Gastrocnemius medialis (tissue), 4 donors: ENCODE measurements around the gene KISS1. TPM values are rescaled to one million over a fixed set of nuclear protein-coding genes. Genes with fewer than 3 reads are reported as not detected.

Experiments used
- ATAC-seq, 2 donors: fragments of 150-250 bp; one replicate each; pipeline ENCODE4 v1.9.1; 2016
- DNase-seq, 2 donors: peaks; one replicate each; pipeline ENCODE4 v3.0.0-alpha.2; 2019
- H3K27ac ChIP-seq, 4 donors: fragments of 200-600 bp; sonication (generic); 1 replicate in 1 of 4; 2 replicates in 3 of 4; pipeline ENCODE4 v1.5.1; 2016 to 2018; ENCODE audit warnings: mild to moderate bottlenecking in 2 of 4, moderate library complexity in 1 of 4
- H3K27me3 ChIP-seq, 3 donors: fragments of 200-600 bp; sonication (generic) in 2 of 3; 1 replicate in 1 of 3; 2 replicates in 2 of 3; pipeline versions ENCODE4 v1.5.1 to v1.6.0; 2016 to 2019; ENCODE audit warnings: mild to moderate bottlenecking in 1 of 3, moderate library complexity in 1 of 3
- H3K36me3 ChIP-seq, 2 donors: fragments of 200-600 bp; sonication (generic) in 1 of 2; one replicate each; pipeline ENCODE4 v1.5.1; 2017 to 2018
- H3K4me1 ChIP-seq, 2 donors: fragments of 200-600 bp; sonication (generic) in 1 of 2; one replicate each; pipeline ENCODE4 v1.5.1; 2016 to 2017; ENCODE audit warnings: mild to moderate bottlenecking in 2 of 2
- H3K4me3 ChIP-seq, 4 donors: fragments of 200-600 bp; sonication (generic) in 3 of 4; 1 replicate in 1 of 4; 2 replicates in 3 of 4; pipeline ENCODE4 v1.5.1; 2016 to 2019; ENCODE audit warnings: mild to moderate bottlenecking in 2 of 4
- H3K9me3 ChIP-seq, 3 donors: fragments of 200-600 bp; sonication (generic) in 2 of 3; 1 replicate in 1 of 3; 2 replicates in 2 of 3; pipeline ENCODE4 v1.5.1; 2016 to 2019
- CTCF ChIP-seq, 5 experiments: fragments of 450-650 bp in 3 of 5; fragments of 200-600 bp in 2 of 5; sonication (generic) in 2 of 5; IDR thresholded peaks in 4 of 5; conservative IDR thresholded peaks in 1 of 5; 1 replicate in 4 of 5; 2 replicates in 1 of 5; pipeline ENCODE4 v1.5.1; 2016 to 2019; ENCODE audit warnings: antibody characterized with exemption in 5 of 5, mild to moderate bottlenecking in 3 of 5, moderate library complexity in 3 of 5
- POLR2A ChIP-seq, 2 donors: fragments of 450-650 bp; IDR thresholded peaks; one replicate each; pipeline ENCODE4 v1.6.1; 2017; ENCODE audit warnings: antibody characterized with exemption in 2 of 2, mild to moderate bottlenecking in 2 of 2, moderate library complexity in 2 of 2
- in situ Hi-C, 4 donors: fragments of 200-750 bp; cut with MboI; loops; one replicate each; pipeline versions ENCODE4 v1.15.0 to v1.8.0; 2017; ENCODE audit warnings: low sequenced_read_pairs in 4 of 4
- intact Hi-C: fragments of 100-400 bp; cut with DNase I; formaldehyde crosslinking; loops from one replicate; pipeline ENCODE4 v1.15.1; 2023; ENCODE audit warnings: low total_unique reads
- total RNA-seq, 4 donors: library from RNA; depleted of rRNA; stranded (reverse); fragments of >200 nt; gene quantifications; one replicate each; pipeline versions ENCODE4 v1.1.0 to v1.2.3, GENCODE V29; 2016

Gene KISS1
- total RNA-seq, 4 donors from 2014 or later, result not detected

GRCh38 chr1:204224655-204225054 is 28.4 kb upstream of the KISS1 start:
- no peaks in the 10 kb centered on the region for H3K27me3 ChIP-seq

GRCh38 chr1:204223129-204223860 is 27.0 kb upstream of the KISS1 start:
- no peak for DNase-seq
- intact Hi-C loops (no loop called here), in situ Hi-C loops (loop anchor here in 1 of 4 donors (25.0 kb wide), 1 partner anchor 139 kb away; the partner anchor contains the start of gene PLEKHA6)
- H3K36me3 ChIP-seq, result no peaks in the 10 kb centered on the region
- no peaks in the 10 kb centered on the region for H3K27me3 ChIP-seq
- no peak for ATAC-seq
- TF ChIP-seq POLR2A (IDR thresholded peaks at IDR 0.05) (no peak), CTCF (IDR thresholded peaks at IDR 0.05 in 4 of 5, conservative IDR thresholded peaks at IDR 0.05 in 1 of 5) (no peak)
- H3K4me3 ChIP-seq, result no peak overlapping the region
- no peaks in the 10 kb centered on the region for H3K4me1 ChIP-seq
- H3K9me3 ChIP-seq, result no peaks in the 10 kb centered on the region
- H3K27ac ChIP-seq, result no peak overlapping the region

More at GRCh38 chr1:204224655-204225054, 28.4 kb upstream of the KISS1 start:
- DNase-seq (no peak), ATAC-seq (no peak)
- in situ Hi-C loops, result loop anchor here in 1 of 4 donors (25.0 kb wide), 1 partner anchor 138 kb away; the partner anchor contains the start of gene PLEKHA6
- no peak overlapping the region for H3K4me3 ChIP-seq
- no peaks in the 10 kb centered on the region for H3K36me3 ChIP-seq
- H3K27ac ChIP-seq, result no peak overlapping the region
- no peaks in the 10 kb centered on the region for H3K9me3 ChIP-seq
- TF ChIP-seq POLR2A (IDR thresholded peaks at IDR 0.05) (no peak), CTCF (IDR thresholded peaks at IDR 0.05 in 4 of 5, conservative IDR thresholded peaks at IDR 0.05 in 1 of 5) (no peak)
- intact Hi-C loops, result no loop called here
- H3K4me1 ChIP-seq, result no peaks in the 10 kb centered on the region

- H3K36me3 ChIP-seq, result no peaks in the 10 kb centered on the region
- in situ Hi-C loops (loop anchor here in 1 of 4 donors (25.0 kb wide), 1 partner anchor 140 kb away; the partner anchor contains the start of gene PLEKHA6), intact Hi-C loops (no loop called here)
- no peaks in the 10 kb centered on the region for H3K4me1 ChIP-seq
- no peaks in the 10 kb centered on the region for H3K27me3 ChIP-seq
- DNase-seq, result no peak
- no peaks in the 10 kb centered on the region for H3K9me3 ChIP-seq
- ATAC-seq, result no peak
- H3K4me3 ChIP-seq, result no peak overlapping the region
- H3K27ac ChIP-seq, result no peak overlapping the region
- TF ChIP-seq POLR2A (IDR thresholded peaks at IDR 0.05), result no peak
- TF ChIP-seq CTCF (IDR thresholded peaks at IDR 0.05 in 4 of 5, conservative IDR thresholded peaks at IDR 0.05 in 1 of 5), result no peak
Observed at GRCh38 chr1:204222764-204223055, 26.4 kb upstream of the KISS1 start.

- Histone ChIP-seq H3K4me1 (no peaks in the 10 kb centered on the region), H3K27ac (no peak overlapping the region), H3K27me3 (no peaks in the 10 kb centered on the region), H3K4me3 (no peak overlapping the region), H3K36me3 (no peaks in the 10 kb centered on the region), H3K9me3 (no peaks in the 10 kb centered on the region)
- TF ChIP-seq CTCF (IDR thresholded peaks at IDR 0.05 in 4 of 5, conservative IDR thresholded peaks at IDR 0.05 in 1 of 5) (no peak), POLR2A (IDR thresholded peaks at IDR 0.05) (no peak)
- intact Hi-C loops (no loop called here), in situ Hi-C loops (loop anchor here in 1 of 4 donors (25.0 kb wide), 1 partner anchor 140 kb away; the partner anchor contains the start of gene PLEKHA6)
- DNase-seq (no peak), ATAC-seq (no peak)
Observed at GRCh38 chr1:204222006-204222763, 25.9 kb upstream of the KISS1 start.
